BJ (cell line): Measurements from ENCODE around the gene PPME1. TPM values are rescaled to one million over a fixed set of nuclear protein-coding genes. Genes with fewer than 3 reads are reported as not detected.

ENCODE experiments used
- CTCF ChIA-PET: fragments of 350-600 bp; formaldehyde crosslinking; extraction: SDS; loops from one replicate; lab custom pipeline; 2021; ENCODE audit warnings: antibody characterized with exemption, inconsistent platforms; lab: Yijun Ruan, JAX
- POLR2A ChIA-PET: fragments of 300-600 bp; sonication (Branson Sonifier 250); formaldehyde crosslinking; extraction: SDS; loops from one replicate; lab custom pipeline; 2021; ENCODE audit warnings: antibody characterized with exemption; lab: Charles Lee
- DNase-seq: peaks from one replicate; pipeline ENCODE4 v3.0.0-alpha.2; 2011; ENCODE audit warnings: low read depth
- H3K27me3 ChIP-seq: 2 replicates; pipeline ENCODE4 v1.6.0; 2011; ENCODE audit warnings: low read length; ENCODE audit not compliant: control insufficient read depth, insufficient read depth
- H3K36me3 ChIP-seq: 2 replicates; pipeline ENCODE4 v1.5.1; 2011; ENCODE audit warnings: low read length; ENCODE audit not compliant: control insufficient read depth, insufficient read depth
- H3K4me3 ChIP-seq: 2 replicates; pipeline ENCODE4 v1.5.1; 2011; ENCODE audit warnings: low read depth, mild to moderate bottlenecking, control low read depth, low read length
- polyA plus RNA-seq: library from polyadenylated mRNA; depleted of rRNA; stranded (reverse); fragments of >200 nt; gene quantifications from 2 replicates; pipeline ENCODE4 v1.2.3, GENCODE V29; 2011
- TF ChIP-seq, protein P1 (sequence below): IDR thresholded peaks from 2 replicates; pipeline ENCODE4 v1.5.1; 2011; ENCODE audit warnings: low read depth, mild to moderate bottlenecking, control low read depth, inconsistent platforms, low read length, moderate library complexity; ENCODE audit not compliant: insufficient read depth

Gene PPME1
- polyA plus RNA-seq, 1 experiment: 133 TPM

DNA sequence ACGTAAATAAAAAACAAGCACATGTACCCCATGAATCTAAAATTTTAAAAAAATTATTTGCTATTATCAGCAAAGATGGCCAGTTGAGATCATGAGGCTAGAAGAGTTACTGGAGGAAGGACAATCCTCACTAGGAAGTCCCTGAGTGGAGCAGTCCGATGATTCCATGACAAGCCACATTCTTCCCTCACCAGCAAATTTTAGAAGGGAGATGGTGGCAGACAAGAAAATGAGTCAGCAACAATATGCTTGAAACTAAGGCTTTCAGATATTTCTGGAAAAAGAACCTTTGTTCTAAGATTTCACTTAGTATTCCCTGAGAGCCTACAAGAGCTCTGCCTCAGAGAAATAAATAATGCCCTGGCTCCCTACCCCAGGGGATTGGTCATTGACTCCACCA, 105.5 kb downstream of the PPME1 start:
- CTCF ChIA-PET: interaction anchor here (1.1 to 2.4 kb wide), 3 partner anchors 20 to 294 kb away, joined by 3 to 8 read pairs (median 3); no protein-coding TSS in a partner anchor
- POLR2A ChIA-PET: no interaction called here

DNA sequence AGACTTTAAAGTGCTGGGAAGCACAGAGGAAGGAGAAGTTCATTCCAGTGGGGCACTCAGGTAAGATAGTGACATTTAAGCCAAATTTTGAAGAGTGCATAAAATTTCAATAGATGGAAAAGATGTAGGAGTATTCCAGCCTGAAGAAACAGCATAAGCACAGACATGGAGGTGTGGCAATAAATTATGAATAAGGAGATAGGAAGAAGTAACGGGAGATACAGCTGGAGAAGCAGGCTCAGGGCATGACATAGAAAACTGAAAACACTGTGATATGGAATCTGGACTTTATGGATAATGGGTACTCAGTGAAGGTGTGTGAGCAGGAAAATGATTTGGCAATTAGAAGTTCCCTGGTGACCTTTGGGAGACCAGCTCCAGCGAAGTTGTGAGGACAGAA, 107.0 kb downstream of the PPME1 start:
- ChIA-PET CTCF (interaction anchor here (0.8 to 2.1 kb wide), 6 partner anchors 10 to 171 kb away, joined by 3 to 9 read pairs (median 3); no protein-coding TSS in a partner anchor), POLR2A (no interaction called here)
- Histone ChIP-seq H3K27me3 (no peaks in the 10 kb centered on the region), H3K4me3 (no peak overlapping the region), H3K36me3 (no peaks in the 10 kb centered on the region)
- DNase-seq: no peak
- TF ChIP-seq, protein P1, sequence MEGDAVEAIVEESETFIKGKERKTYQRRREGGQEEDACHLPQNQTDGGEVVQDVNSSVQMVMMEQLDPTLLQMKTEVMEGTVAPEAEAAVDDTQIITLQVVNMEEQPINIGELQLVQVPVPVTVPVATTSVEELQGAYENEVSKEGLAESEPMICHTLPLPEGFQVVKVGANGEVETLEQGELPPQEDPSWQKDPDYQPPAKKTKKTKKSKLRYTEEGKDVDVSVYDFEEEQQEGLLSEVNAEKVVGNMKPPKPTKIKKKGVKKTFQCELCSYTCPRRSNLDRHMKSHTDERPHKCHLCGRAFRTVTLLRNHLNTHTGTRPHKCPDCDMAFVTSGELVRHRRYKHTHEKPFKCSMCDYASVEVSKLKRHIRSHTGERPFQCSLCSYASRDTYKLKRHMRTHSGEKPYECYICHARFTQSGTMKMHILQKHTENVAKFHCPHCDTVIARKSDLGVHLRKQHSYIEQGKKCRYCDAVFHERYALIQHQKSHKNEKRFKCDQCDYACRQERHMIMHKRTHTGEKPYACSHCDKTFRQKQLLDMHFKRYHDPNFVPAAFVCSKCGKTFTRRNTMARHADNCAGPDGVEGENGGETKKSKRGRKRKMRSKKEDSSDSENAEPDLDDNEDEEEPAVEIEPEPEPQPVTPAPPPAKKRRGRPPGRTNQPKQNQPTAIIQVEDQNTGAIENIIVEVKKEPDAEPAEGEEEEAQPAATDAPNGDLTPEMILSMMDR: no peak

More for the DNA sequence above, 105.5 kb downstream of the PPME1 start:
- no peaks in the 10 kb centered on the region for H3K36me3 ChIP-seq
- DNase-seq: peak; percentile 38
- H3K4me3 ChIP-seq: no peak overlapping the region
- TF ChIP-seq, protein P1: no peak
- no peaks in the 10 kb centered on the region for H3K27me3 ChIP-seq

DNA sequence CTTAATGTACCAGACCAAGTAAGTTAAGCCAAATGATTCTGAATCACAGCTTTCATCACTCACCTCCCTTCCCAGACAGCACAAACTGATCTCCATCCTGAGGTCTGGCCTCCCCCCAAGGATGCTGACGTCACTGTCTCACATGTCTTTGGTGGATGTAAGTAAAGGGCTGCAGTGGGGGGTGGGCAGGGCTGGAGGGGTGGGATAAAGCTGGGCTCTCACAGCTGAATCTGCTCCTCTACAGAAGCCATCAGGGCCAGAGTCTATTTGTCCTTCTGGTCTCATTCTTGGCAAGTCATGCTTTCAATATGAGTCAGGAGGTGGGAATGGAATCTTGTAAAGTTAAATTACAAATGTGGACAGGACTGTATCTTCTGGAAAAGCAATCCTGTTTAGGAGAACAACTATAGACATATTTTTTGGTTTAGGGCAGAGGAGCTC, 107.7 kb downstream of the PPME1 start:
- ChIA-PET POLR2A (interaction anchor here (0.6 to 1.0 kb wide), 3 partner anchors 9 to 90 kb away, joined by 3 to 4 read pairs (median 3); no protein-coding TSS in a partner anchor), CTCF (interaction anchor here (0.8 to 2.1 kb wide), 5 partner anchors 10 to 171 kb away, joined by 3 to 9 read pairs (median 3); no protein-coding TSS in a partner anchor)
- TF ChIP-seq, protein P1: no peak
- DNase-seq: peak; percentile 96
- Histone ChIP-seq H3K27me3 (no peaks in the 10 kb centered on the region), H3K4me3 (no peak overlapping the region), H3K36me3 (no peaks in the 10 kb centered on the region)

DNA sequence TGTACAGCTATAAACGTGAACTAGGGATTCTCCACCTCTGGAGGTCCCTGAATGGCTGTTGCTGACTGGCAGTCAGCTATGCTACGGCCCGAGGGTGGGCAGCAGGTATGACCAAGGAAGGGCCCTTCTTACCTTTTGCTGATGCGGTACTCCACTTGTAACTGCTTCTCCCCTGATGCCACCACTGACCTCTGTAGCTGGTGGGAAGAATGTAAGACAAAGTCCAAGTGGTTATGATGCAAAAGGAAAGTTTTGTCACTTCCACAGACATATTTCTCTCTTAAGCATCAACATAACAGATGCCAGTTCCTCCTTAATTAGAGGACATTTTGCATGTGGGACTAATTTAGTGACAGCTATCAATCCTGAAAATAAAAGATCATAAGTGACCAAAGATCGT, 108.2 kb downstream of the PPME1 start:
- ChIA-PET CTCF (interaction anchor here (0.8 to 2.1 kb wide), 4 partner anchors 20 to 170 kb away, joined by 3 to 9 read pairs (median 4); no protein-coding TSS in a partner anchor), POLR2A (interaction anchor here (0.6 to 1.0 kb wide), 3 partner anchors 9 to 89 kb away, joined by 3 to 4 read pairs (median 3); no protein-coding TSS in a partner anchor)
- Histone ChIP-seq H3K36me3 (no peaks in the 10 kb centered on the region), H3K4me3 (no peak overlapping the region), H3K27me3 (no peaks in the 10 kb centered on the region)
- no peak for DNase-seq
- TF ChIP-seq, protein P1: no peak

DNA sequence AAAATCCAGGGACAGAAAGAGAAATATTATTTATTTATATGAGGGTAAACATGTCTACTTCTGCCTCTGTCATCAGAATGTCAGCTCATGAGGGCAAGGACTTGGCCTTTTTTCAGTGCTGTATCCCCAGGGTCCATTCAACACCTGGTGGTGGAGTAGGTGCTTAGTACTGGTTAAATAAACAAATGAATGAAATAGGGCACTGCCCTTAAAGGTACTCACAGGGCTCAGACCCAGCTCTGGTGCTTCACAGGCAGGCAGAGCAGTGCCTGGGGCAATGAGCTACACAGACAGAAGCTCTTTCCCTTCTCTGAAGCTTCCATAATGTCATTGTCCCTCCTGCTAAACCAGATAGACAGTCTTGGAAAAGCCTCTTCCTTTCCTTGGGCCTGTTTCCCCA, 109.4 kb downstream of the PPME1 start:
- CTCF ChIA-PET: no interaction called here
- Histone ChIP-seq H3K4me3 (no peak overlapping the region), H3K27me3 (no peaks in the 10 kb centered on the region), H3K36me3 (no peaks in the 10 kb centered on the region)
- TF ChIP-seq, protein P1: no peak
- POLR2A ChIA-PET: no interaction called here
- no peak for DNase-seq
